ENCODE data around the gene PIAS2. TPM values are rescaled to one million over a fixed set of nuclear protein-coding genes. Genes with fewer than 3 reads are reported as not detected.

Gene PIAS2
- total RNA-seq, 1 donor from 2014 or later: 28.1 TPM

Other genes with a start within 250 kb of the PIAS2 start
- 1.5 TPM for gene ST8SIA5, start 160.5 kb downstream of the PIAS2 start, total RNA-seq
- gene KATNAL2, start 95 bp upstream of the PIAS2 start, total RNA-seq: 3.0 TPM
- gene ELOA2, start 118.1 kb upstream of the PIAS2 start, total RNA-seq: not detected
- 30.7 TPM for gene HDHD2, start 233.0 kb upstream of the PIAS2 start, total RNA-seq

Data from Right ventricle myocardium superior (tissue), 1 donor.